Effector CD8-positive, alpha-beta T cell (primary cell): Measurements from ENCODE around the gene STX8.

ENCODE experiments used
- DNase-seq: peaks from one replicate; lab custom pipeline; 2025; lab: John Stamatoyannopoulos, UW

The STX8 gene

GRCh38 chr17:9554715-9555114, 20.9 kb downstream of the STX8 start:
- DNase-seq: peak; percentile 7

DNA sequence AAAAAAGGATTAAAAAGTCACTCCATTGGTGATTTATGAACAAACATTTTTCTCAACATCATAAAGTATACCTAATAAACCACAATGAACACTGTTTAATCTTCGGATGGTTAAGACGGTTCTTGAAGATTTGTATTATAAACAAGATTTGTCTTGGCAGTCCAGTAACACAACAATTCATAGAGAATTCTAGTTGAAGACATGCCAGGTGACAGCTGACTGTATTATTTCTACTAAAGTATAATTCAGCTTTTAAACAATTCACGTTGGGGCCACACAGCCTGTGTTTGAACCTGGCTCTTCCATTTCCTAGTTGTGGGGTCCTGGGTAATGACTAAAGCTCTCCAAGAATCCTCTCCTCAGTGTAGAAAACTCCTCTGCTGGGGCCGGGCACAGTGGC, 22.0 kb downstream of the STX8 start:
- no peak for DNase-seq

DNA sequence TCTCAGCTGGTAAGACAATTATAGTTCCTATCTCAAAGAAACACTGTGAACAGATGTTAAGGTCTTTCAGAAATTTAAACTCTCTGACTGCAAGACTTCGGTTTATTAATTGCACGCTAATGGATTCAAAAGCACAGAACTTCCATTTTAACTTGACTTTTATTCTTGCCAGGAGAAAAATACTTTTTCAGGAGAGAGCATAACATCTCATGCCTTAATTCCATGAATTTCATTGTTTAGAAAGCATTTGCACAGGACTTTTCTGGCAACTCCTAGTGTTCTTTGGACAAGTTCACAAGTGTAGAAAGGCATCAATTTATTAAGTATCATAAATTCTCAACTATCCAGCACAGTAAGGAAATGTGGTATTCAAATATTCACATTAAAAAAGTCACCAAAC, 22.4 kb downstream of the STX8 start:
- no peak for DNase-seq

- DNase-seq: no peak
Observed at GRCh38 chr17:9549215-9549614, 26.4 kb downstream of the STX8 start.

DNA sequence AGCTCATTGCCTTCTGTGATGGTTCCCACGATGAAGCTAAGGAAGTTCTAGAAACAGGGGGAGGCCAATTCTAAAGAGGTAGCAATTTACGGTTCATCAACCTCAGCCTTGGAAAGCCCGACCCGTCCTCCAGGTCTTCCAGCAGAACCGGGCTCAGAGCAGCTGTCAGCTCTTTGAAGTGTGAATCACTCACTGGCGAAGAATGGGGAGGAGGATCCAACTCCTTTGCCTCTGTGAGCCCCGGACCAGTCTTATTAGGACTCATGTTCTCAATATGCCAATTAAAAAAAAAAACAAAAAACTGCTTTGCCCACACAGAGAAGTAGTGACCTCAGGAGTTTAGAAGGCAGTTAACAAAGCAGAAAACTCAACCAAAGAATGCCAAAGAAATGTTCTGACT, 31.4 kb downstream of the STX8 start:
- DNase-seq: no peak

DNA sequence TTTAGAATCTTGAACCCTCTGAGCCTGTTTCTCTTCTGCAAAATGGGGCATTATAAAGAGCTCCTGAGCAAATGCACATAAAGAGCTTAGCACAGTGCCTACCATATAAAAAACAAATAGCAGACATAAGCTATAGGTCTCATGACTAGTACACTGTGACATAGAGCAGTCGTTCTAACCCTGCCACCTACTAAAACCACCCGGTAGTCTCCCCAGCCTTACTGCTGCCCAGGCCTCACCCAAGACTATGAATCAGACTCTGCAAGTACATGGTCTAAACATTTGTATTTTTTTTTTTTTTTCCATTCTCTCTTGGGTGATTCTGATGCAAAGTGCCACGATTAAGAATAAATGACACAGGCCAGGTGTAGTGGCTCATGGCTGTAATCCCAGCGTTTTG, 33.9 kb downstream of the STX8 start:
- DNase-seq: no peak

DNA sequence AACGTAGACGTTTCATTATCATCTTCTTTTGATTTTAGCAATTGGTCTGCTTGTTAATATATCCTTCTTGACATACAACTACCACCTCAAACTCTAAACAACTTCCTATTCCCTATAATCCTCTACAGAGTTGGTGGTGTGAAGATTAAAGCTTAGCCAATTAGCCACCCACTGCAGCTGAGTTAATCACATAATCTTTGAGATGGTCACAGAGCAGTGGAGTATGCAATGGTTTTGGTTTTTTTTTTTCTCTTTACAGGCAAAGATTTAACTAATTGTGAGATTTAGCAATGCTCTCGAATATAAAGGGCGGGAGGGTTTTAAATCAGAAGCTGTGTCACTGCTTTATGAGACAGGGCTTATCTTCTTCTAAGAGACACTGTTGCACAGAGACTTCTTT, 37.0 kb downstream of the STX8 start:
- no peak for DNase-seq

GRCh38 chr17:9537177-9537776, 38.3 kb downstream of the STX8 start:
- no peak for DNase-seq

DNA sequence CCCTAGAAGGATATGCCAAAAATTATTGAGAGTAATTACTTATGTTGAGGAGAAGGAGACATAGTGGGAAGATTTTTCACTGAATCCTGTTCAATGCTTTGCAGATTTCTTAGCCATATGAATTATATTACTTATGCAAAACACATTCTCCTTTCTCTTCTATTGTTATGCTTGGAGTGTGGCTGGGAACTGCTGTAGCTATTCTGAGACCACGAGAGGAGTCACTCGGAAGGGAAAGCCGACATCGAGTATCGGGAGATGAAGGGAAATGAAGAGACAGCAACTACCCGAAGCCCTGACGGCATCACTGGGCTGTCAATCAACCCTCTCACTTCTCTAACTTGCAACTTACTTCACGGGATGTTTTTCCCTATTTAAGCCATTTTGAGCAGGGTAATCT, 39.6 kb downstream of the STX8 start:
- DNase-seq: no peak

- DNase-seq: no peak
Observed at GRCh38 chr17:9533441-9533840, 42.2 kb downstream of the STX8 start.

DNA sequence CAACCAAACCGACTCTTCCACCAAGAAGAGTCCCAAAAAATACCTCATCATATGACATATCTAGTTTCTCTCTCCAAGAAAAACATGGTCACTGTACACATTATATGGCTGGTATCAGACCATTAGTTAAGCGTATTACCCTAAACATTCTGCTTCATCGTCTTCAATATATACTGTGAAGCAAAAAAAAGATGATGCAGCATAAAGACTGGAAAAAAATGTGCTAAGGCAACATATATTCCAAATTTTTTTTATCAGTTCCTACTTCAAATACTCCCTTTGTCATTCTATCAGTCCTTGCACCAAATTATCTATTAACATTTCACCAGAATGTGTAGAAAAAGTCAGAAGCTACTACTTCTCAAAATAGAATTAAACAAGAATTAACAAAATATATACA, 42.9 kb downstream of the STX8 start:
- DNase-seq: no peak

GRCh38 chr17:9531034-9531433, 44.6 kb downstream of the STX8 start:
- DNase-seq: no peak

- DNase-seq: no peak
Observed at GRCh38 chr17:9529033-9529700, 46.5 kb downstream of the STX8 start.

DNA sequence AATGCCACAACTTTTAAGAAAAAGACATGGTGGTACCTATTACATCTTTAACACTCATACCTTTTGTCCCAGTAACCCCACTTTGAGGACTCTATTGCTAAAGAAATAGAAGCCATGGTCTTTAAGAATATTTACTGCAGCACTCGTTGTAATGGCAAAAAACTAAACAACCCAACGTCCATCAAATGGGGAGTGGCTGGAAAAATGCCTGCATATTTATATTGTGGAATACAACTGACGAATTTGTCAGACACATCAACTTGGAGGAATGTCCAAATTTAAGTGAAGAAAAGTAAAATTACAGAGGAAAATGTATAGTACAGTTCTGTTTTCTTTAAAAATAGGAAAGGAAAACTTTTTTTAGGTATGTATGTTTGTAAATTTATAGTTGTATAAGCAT, 47.8 kb downstream of the STX8 start:
- DNase-seq: no peak

GRCh38 chr17:9522074-9522473, 53.5 kb downstream of the STX8 start:
- DNase-seq: no peak

DNA sequence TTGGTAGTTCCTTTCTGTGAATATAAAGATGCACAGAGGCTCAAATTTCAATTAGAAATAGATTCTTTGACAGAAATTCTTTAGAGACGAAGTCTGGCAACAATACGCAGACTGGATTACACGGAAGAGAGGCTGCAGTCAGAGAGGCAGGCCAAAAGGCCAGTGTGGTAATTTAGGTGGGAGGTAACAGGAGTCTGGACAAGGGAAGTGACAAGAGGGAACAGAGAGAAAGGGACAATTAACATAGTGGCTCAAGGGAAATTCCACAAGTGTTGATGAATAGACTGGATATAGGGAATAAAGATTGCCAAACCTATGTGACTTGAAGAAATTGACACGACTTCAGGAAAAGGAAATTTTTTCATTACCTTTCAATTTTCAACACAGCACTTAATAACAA, 54.6 kb downstream of the STX8 start:
- DNase-seq: no peak

GRCh38 chr17:9520649-9521048, 55.0 kb downstream of the STX8 start:
- DNase-seq: no peak

DNA sequence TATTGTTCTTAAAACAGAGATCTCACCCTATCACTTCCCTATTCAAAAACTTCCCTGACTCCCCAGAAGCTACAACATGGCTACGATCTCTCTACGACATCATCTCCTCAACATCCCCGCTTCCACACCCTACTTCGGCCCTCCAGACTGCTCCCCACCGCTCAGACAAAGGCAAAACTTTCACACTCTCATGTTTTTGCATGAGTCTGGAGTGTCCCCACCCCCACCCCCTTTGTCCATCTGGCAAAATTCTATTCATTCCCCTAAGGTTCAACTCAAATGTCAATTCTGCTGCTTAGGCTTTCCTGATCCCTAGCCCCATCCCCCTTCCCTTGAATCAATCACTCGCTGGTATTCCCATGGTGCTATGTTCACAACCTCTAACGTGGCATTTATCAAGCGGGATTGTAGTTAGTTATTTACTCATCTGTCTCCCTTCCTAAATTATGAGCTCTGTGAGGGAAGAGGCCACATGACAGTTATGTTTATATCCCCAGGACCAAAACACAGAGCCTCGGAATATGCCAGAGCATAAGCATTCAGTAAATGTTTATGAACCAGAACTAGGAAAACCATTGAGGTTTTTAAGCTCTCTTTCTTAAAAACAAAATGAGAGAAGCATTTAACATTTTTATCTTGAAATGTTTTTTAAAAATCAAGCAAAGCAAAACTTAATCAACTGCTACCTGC, 55.9 kb downstream of the STX8 start:
- DNase-seq: no peak

DNA sequence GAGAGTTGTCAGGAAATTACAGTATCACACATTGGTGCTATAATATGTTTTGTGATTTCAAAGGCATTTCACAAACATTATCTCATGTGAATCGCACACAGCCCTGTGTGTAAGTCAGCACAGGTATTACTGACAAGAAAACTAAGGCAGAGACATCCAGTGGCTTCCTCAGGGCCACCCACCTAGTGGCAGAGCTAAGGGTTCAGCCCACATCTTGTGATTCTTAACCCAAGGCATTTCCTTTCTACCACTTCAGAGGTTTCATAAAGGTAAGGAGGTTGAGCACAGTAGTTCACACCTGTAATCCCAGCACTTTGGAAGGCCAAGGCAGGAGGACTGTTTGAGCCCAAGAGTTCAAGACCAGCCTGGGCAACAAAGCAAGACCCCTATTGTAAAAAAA, 58.2 kb downstream of the STX8 start:
- no peak for DNase-seq

GRCh38 chr17:9513266-9513665, 62.4 kb downstream of the STX8 start:
- DNase-seq: no peak

DNA sequence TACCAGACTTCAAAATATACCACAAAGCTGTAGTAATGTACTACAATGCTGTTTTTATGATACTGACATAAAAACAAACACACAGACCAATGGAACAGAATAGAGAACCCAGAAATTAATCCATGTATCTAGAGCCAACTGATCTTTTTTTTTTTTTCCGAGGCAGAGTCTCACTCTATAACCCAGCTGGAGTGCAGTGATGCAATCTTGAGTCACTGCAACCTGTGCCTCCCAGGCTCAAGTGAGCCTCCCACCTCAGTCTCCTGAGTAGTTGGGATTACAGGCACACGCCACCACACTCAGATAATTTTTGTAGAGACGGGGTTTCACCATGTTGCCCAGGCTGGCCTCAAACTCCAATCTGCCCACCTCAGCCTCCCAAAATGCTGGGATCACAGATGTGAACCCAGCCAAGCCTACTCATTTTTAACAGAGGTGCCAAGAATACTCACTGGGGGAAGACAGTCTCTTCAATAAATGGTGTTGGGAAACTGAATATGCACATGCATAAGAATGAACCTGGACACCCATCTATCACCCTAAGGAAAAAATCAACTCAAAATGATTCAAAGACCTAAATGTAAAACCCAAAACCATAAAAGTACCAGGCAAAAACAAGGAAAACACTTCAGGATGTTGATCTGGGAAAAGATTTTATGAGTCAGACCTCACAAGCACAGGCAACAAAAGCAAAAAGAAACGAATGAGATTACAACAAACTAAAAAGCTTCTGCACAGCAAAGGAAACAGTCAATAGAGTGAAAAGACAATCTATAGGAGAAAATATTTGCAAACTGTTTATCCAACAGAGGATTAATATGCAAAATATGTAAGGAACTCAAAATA, 63.1 kb downstream of the STX8 start:
- DNase-seq: no peak

- DNase-seq: no peak
Observed at GRCh38 chr17:9509236-9509816, 66.3 kb downstream of the STX8 start.
